HG03558 (cell line): Measurements from ENCODE around the gene B4GALNT4.
"Not testable (repeated sequence)": the region's sequence is repeated elsewhere in the genome, so short reads cannot be mapped to it uniquely, and the experiment has no call there.

Experiments used
- ATAC-seq: cut with Tn5 transposase; IDR thresholded peaks from one replicate; pipeline ENCODE4 v1.9.1; 2021; ENCODE audit warnings: moderate number of reproducible peaks; ENCODE audit not compliant: unreplicated experiment; ENCODE audit errors: extremely low read depth

The B4GALNT4 gene

GRCh38 chr11:335779-336658, 33.3 kb upstream of the B4GALNT4 start:
- no peak for ATAC-seq

DNA sequence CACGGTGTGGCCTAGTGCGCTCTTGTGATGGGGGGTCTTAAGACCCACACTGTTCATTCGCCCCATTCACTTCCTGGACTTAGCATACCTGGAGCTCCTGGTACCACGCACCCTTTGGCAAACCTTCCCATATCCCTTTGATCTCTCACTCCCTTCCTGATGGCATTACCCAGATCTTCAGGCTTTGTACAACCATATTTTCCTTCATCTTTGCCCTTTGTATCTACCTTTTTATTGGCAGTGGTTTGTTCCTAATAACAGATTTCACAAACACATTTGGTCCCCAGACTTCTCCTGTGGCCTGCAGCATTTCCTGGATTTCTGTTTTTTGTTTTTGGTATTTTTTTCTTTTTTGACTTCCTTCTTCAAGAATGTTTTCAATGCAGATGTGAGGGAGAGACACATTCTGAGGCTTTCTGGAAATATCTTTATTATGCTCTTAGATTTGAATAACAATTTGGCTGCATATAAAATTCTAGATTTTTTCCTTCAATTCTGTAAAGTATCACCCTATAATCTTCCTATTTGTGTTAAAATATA, 32.6 kb upstream of the B4GALNT4 start:
- no peak for ATAC-seq

GRCh38 chr11:337711-338110, 31.6 kb upstream of the B4GALNT4 start:
- ATAC-seq: no peak

DNA sequence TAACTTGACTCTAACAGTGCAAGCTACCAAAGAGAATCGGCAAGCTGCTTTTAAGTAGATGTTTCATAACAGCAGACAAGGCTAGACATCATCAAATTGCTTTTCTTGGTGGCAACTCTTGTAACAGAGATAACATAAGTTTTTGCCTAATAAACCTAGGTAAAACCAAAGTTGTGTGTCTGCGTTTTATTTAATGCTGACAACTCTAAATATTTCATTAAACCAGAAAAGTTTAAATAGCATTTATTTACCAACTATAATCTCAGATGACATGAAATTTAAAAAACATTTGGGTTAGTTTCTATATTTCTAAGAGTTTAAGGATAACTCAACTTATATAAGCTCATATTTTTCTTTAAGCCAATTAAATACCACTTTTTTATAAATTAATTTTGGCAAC, 29.3 kb upstream of the B4GALNT4 start:
- no peak for ATAC-seq

- no peak for ATAC-seq
Observed at GRCh38 chr11:340539-341512, 28.5 kb upstream of the B4GALNT4 start.

- ATAC-seq: no peak
Observed at GRCh38 chr11:342328-342727, 27.0 kb upstream of the B4GALNT4 start.

GRCh38 chr11:344836-345578, 24.3 kb upstream of the B4GALNT4 start:
- no peak for ATAC-seq

GRCh38 chr11:346529-346928, 22.8 kb upstream of the B4GALNT4 start:
- no peak for ATAC-seq

DNA sequence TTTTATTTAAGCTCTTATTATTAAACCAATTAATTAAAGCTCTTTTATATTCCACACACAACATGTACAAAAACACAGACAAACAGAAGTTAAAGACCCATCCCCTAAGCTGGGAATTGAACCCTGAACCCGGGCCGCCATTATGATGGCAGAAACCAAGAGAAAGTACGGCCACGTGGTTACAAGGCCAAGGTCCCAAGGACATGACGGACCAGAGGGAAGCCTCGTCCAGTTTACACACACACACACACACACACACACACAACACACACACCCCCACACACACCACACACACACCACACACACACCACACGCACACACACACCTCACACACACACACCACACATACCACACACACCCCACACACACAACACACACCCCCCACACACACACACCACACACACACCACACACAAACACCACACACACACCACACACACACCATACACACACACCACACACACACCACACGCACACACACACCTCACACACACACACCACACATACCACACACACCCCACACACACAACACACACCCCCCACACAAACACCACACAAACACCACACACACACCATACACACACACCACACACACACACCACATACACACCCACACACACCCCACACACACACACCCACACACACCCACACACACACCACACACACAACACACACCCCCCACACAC, 19.9 kb upstream of the B4GALNT4 start:
- not testable (repeated sequence) for ATAC-seq

DNA sequence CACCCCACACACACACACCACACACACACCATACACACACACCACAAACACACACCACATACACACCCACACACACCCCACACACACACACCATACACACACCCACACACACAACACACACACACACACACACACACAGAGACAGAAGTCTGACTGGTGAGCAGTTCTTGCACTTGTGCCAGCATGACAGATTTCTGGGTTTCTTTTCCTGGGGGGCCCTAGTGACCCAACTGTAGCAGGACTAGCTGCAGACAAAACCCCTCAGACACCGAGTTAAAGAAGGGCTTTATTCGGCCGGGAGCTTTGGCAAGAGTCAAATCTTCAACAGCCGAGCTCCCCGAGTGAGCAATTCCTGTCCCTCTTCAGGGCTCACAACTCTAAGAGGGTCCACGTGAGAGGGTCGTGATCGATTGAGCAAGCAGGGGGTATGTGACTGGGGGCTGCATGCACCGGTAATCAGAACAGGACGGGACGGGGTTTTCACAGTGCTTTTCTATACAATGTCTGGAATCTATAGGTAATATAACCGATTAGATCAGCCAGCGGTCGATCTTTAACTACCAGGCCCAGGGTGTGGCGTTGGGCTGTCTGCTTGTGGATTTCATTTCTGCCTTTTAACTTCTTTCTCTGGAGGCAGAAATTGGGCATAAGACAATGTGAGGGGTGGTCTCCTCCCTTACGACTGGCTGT, 19.1 kb upstream of the B4GALNT4 start:
- ATAC-seq: not testable (repeated sequence)

- ATAC-seq: no peak
Observed at GRCh38 chr11:350723-351255, 18.5 kb upstream of the B4GALNT4 start.

DNA sequence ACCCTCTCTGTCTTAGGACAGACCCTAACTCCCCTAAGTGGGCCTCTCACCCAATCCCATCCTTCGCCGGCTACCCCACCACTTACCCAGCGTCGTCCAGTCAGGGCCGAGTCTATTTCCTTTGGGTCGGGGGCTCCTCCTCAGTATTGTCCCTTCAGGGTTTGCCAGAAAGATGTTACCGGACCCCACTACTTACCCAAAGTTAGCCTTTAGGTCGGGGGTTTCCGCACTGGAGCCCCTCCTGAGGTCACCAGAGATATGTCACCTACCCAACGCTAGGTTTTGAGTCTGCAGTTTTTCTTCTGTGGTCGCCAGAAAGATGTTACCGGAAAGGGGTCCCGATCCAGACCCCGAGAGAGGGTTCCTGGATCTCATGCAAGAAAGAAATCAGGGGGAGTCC, 17.9 kb upstream of the B4GALNT4 start:
- ATAC-seq: no peak

DNA sequence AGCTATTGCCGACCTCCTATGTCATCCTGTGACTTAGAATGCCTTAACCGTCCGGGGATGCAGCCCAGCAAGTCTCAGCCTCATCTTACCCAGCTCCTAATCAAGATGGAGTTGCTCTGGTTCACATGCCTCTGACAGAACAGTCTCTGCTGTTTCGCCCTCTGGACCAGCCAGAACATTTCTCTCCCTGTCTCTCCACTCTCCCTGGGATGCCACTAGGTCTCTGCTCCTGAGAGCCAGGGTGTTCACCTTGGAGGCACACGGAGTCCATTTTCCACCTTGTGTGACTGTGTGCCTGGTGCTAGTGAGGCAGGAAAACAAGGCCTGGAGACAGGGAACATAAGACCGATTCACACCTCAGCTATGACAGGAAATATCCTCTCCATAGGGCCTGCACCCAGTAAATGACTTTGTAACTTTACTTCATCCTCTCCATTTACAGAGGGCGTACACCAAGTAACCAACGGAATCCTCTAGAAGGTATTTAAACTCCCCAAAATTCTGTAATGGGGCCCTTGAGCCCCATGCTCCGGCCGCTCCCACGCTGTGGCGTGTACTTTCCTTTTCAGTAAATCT, 16.8 kb upstream of the B4GALNT4 start:
- ATAC-seq: no peak

DNA sequence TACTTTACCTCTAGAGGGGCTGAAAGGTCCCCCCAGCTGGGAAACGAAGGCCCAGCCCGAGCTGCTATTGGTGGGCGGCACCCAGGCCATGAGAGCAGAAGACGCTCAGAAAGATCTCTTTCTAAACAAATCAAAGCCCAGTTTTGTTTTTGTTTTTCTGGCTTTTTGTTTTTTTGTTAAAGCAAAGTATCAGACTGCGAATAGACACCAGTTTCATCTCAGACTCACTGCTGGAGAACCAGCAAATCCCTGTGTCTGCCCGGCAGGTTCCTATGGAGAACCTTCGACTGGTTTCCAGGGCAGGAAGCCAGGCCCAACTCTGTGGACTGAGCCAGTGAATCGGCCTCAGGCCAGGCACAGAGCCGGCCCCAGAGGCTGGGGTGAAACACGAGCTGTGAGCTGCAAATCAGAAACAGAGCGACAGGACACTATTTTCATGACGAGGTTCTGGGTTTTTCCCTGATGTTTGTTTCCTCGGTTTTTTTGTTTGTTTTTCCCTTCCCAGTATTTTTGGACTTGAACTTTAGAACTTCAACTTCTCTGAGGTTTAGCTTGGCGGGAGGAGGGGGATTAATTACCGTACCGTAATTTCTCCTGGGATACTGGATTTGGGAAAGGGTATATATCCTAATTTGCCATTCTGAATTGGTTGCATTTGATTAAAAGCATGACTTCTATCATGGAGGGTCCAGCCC, 16.0 kb upstream of the B4GALNT4 start:
- ATAC-seq: no peak

DNA sequence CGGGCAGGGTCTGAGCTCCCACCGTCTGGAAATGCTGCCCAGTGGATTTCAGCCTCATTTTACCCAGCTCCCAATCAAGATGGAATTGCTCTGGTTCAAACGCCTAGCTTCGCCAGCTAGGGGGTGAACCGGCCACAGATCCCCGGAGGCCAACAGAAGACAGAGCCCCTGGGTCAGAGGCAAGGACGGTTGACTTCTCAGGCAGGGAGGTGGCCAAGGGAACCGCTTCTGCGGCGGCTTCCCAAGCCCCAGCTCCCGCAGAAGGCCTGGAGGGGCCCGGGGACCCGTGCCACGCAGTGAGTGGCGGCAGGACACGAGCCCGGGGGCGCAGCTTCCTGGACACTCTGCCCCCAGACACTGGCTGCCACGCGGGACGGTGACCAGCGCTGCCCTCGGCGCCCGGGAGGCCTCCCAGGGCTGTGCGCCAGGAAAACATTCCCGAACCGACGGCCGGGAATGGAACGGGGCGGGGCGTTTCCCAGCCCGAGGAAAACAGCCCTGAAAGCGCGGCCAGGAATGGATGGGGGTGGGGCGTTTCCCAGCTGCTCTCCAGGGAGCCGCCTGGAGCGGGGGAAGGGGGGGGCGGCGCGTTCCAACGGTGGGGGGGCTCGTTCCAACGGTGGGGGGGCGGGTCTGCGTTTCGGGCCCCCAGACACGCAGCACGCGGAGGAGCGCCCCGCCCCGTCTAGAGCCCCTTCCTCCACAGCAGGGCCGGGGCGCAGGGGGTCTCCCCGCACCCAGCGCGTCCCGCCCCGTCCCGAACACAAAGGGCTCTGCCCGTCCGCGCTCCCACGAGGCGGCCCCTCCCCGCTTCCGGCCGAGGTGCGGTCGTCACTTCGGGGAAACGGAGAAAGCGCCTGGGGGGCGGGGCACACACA, 13.5 kb upstream of the B4GALNT4 start:
- no peak for ATAC-seq

- no peak for ATAC-seq
Observed at GRCh38 chr11:356610-357009, 12.7 kb upstream of the B4GALNT4 start.

DNA sequence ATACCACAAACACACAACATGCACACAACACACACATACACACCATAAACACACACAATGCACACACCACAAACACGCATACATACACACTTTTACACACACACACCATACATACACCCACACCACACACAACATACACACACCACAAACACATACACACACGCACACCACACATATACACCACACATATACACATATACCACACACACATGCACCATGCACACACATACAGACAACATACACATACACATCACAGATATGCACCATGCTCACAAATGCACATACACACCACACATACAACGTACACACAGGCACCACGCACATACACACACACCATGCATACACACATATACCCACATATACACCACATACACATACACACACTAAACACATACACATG, 11.7 kb upstream of the B4GALNT4 start:
- ATAC-seq: no peak
